ENCODE data around the gene R3HDML. TPM values are rescaled to one million over a fixed set of nuclear protein-coding genes. Genes with fewer than 3 reads are reported as not detected.
"Not testable (repeated sequence)": the region's sequence is repeated elsewhere in the genome, so short reads cannot be mapped to it uniquely, and the experiment has no call there.

Gene R3HDML
- total RNA-seq, 1 donor from 2014 or later: not detected

- no peaks in the 10 kb centered on the region for H3K9me3 ChIP-seq
- peak overlapping the region in 1 of 2 donors; percentile 10 for H3K4me3 ChIP-seq
- H3K27me3 ChIP-seq: no peaks in the 10 kb centered on the region
- TF ChIP-seq POLR2A (IDR thresholded peaks at IDR 0.05) (no peak), POLR2AphosphoS5 (IDR thresholded peaks at IDR 0.05; ENCODE audit: insufficient read depth in 1 of 2, low read depth in 1 of 2) (no peak), CTCF (IDR thresholded peaks at IDR 0.05) (no peak)
- no peaks in the 10 kb centered on the region for H3K36me3 ChIP-seq
- no peak for DNase-seq (ENCODE audit: extremely low spot score in 2 of 2)
- H3K27ac ChIP-seq: no peak overlapping the region
- H3K4me1 ChIP-seq: peaks cover 7% of the 10 kb centered on the region
- intact Hi-C loops (cut with DNase I): no loop called here
Observed at GRCh38 chr20:44326391-44327159, 10.3 kb upstream of the R3HDML start.

GRCh38 chr20:44327748-44328147, 9.1 kb upstream of the R3HDML start:
- H3K4me3 ChIP-seq; H3K4me1 ChIP-seq; intact Hi-C loops (cut with DNase I); H3K9me3 ChIP-seq; DNase-seq (ENCODE audit: extremely low spot score in 2 of 2); H3K27ac ChIP-seq; H3K27me3 ChIP-seq; H3K36me3 ChIP-seq: not testable (repeated sequence)

GRCh38 chr20:44328428-44328827, 8.4 kb upstream of the R3HDML start:
- Histone ChIP-seq H3K27ac (no peak overlapping the region), H3K36me3 (no peaks in the 10 kb centered on the region), H3K4me1 (peaks cover 7% of the 10 kb centered on the region), H3K4me3 (no peak overlapping the region), H3K9me3 (no peaks in the 10 kb centered on the region), H3K27me3 (no peaks in the 10 kb centered on the region)
- intact Hi-C loops (cut with DNase I): no loop called here
- TF ChIP-seq CTCF (IDR thresholded peaks at IDR 0.05) (no peak), POLR2AphosphoS5 (IDR thresholded peaks at IDR 0.05; ENCODE audit: insufficient read depth in 1 of 2, low read depth in 1 of 2) (no peak), POLR2A (IDR thresholded peaks at IDR 0.05) (no peak)
- DNase-seq (ENCODE audit: extremely low spot score in 2 of 2): no peak

DNA sequence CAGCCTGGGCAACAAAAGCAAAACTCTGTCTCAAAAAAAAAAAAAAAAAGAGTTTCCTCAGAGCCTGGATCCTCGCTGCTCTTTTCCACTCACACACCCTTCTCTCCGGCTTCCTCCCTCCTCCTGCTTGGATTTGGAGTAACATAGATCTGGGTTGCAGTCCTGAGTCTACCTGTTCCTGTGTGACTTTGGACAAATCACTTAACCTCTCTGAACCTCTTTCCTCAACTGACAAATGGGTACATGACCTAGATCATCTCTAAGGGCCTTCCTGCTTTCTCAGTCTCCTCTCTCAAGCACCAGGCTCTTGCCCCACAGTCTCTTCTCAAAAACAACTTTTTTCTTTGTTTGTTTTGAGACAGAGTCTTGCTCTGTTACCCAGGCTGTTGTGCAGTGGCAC, 5.6 kb upstream of the R3HDML start:
- Histone ChIP-seq H3K27ac (no peak overlapping the region), H3K4me3 (no peak overlapping the region), H3K27me3 (no peaks in the 10 kb centered on the region), H3K9me3 (no peaks in the 10 kb centered on the region), H3K36me3 (no peaks in the 10 kb centered on the region), H3K4me1 (peaks cover 7% of the 10 kb centered on the region)
- DNase-seq (ENCODE audit: extremely low spot score in 2 of 2): no peak
- no peak for TF ChIP-seq POLR2A (IDR thresholded peaks at IDR 0.05)
- TF ChIP-seq POLR2AphosphoS5 (IDR thresholded peaks at IDR 0.05; ENCODE audit: insufficient read depth in 1 of 2, low read depth in 1 of 2): no peak
- no peak for TF ChIP-seq CTCF (IDR thresholded peaks at IDR 0.05)
- intact Hi-C loops (cut with DNase I): no loop called here

DNA sequence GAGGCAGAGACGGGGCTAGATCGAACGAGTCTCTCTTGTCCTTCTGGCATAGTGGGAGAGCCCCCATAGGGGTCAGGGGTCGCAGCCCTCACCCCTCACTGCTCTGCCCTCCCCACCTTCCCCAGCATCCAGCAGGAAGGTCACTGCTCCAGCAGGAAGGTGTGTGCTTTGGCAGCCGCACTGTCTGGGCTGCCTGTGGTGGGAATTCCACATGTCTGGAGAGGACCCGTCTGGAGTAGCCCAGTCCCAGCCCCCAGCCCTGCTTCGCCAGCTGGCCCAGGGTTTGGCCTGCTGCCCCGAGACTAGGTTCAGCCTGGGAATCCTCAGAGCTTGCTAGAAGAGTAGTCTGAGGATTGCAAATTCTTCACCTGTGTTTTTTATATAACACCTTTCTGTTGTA, 2.5 kb upstream of the R3HDML start:
- Histone ChIP-seq H3K27ac (no peak overlapping the region), H3K4me3 (no peak overlapping the region), H3K36me3 (no peaks in the 10 kb centered on the region), H3K27me3 (no peaks in the 10 kb centered on the region), H3K9me3 (no peaks in the 10 kb centered on the region), H3K4me1 (no peaks in the 10 kb centered on the region)
- TF ChIP-seq CTCF (IDR thresholded peaks at IDR 0.05) (no peak), POLR2AphosphoS5 (IDR thresholded peaks at IDR 0.05; ENCODE audit: insufficient read depth in 1 of 2, low read depth in 1 of 2) (no peak), POLR2A (IDR thresholded peaks at IDR 0.05) (no peak)
- intact Hi-C loops (cut with DNase I): no loop called here
- no peak for DNase-seq (ENCODE audit: extremely low spot score in 2 of 2)

Data from vagina (tissue), 2 donors.